GM12878 (cell line): ENCODE data around the gene HRG. TPM values are rescaled to one million over a fixed set of nuclear protein-coding genes. Genes with fewer than 3 reads are reported as not detected.

Experiments used
- ATAC-seq: fragments of 200-7000 bp; cut with Tn5 transposase; 3 replicates; pipeline ENCODE4 v1.9.1; 2020; ENCODE audit warnings: mild to moderate bottlenecking, moderate library complexity
- BruUV-seq: library from RNA; stranded (reverse); fragments of 400-500 nt; replicated peaks from 2 replicates; lab custom pipeline; 2021; lab: Mats Ljungman, UMichigan
- CTCF ChIA-PET: fragments of 300-600 bp; sonication (Branson Sonifier 250); formaldehyde crosslinking; extraction: SDS; loops from one replicate; lab custom pipeline; 2021; ENCODE audit warnings: inconsistent platforms; lab: Yijun Ruan, JAX
- POLR2A ChIA-PET: fragments of 350-600 bp; formaldehyde crosslinking; extraction: SDS; loops from one replicate; lab custom pipeline; 2021; ENCODE audit warnings: inconsistent platforms; lab: Charles Lee
- RAD21 ChIA-PET: fragments of 300-600 bp; sonication (Branson Sonifier 250); formaldehyde crosslinking; loops from one replicate; lab custom pipeline; 2023; ENCODE audit warnings: antibody characterized with exemption; ENCODE audit not compliant: unreplicated experiment; lab: Charles Lee
- SMC1A ChIA-PET: fragments of 300-600 bp; sonication (Branson Sonifier 250); formaldehyde crosslinking; loops from one replicate; lab custom pipeline; 2023; ENCODE audit not compliant: unreplicated experiment, uncharacterized antibody; lab: Charles Lee
- DNase-seq: peaks from one replicate; pipeline ENCODE4 v3.0.0-alpha.2; 2011; ENCODE audit warnings: low read depth, low spot score
- FAIRE-seq: peaks from 3 replicates; lab custom pipeline; 2011; peaks lifted over from hg19 to GRCh38; lab: Jason Lieb, UNC
- H2AFZ ChIP-seq: 2 replicates; pipeline ENCODE4 v1.6.0; 2011; ENCODE audit warnings: low read depth, low read length, control low read depth; ENCODE audit not compliant: control insufficient read depth
- H3K27ac ChIP-seq: 2 replicates; pipeline ENCODE4 v1.5.1; 2011; ENCODE audit warnings: control low read depth; ENCODE audit not compliant: control insufficient read depth, insufficient read depth
- H3K27me3 ChIP-seq, 2 experiments: replicated peaks in 1 of 2; 2 replicates each; pipeline versions ENCODE4 v1.6.0 to v1.6.1; 2011; ENCODE audit warnings: low read length in 1 of 2; ENCODE audit not compliant: control insufficient read depth in 2 of 2, insufficient read depth in 2 of 2
- H3K36me3 ChIP-seq, 2 experiments: 2 replicates each; pipeline ENCODE4 v1.5.1; 2011; ENCODE audit warnings: low read length in 1 of 2; ENCODE audit not compliant: control insufficient read depth in 2 of 2, insufficient read depth in 2 of 2
- H3K4me1 ChIP-seq: 2 replicates; pipeline ENCODE4 v1.6.1; 2011; ENCODE audit warnings: mild to moderate bottlenecking, low read length, moderate library complexity, mixed read lengths; ENCODE audit not compliant: control insufficient read depth, insufficient read depth
- H3K4me2 ChIP-seq: 2 replicates; pipeline ENCODE4 v1.6.0; 2011; ENCODE audit warnings: control low read depth; ENCODE audit not compliant: control insufficient read depth, insufficient read depth
- H3K4me3 ChIP-seq: fragments of 200-600 bp; sonication (generic); 2 replicates; pipeline ENCODE4 v1.5.1; 2016
- H3K79me2 ChIP-seq: 2 replicates; pipeline ENCODE4 v1.6.0; 2011; ENCODE audit warnings: low read length; ENCODE audit not compliant: control insufficient read depth, insufficient read depth
- H3K9ac ChIP-seq: 2 replicates; pipeline ENCODE4 v1.8.0; 2011; ENCODE audit warnings: low read length, control low read depth, mixed read lengths; ENCODE audit not compliant: control insufficient read depth, insufficient read depth
- H3K9me3 ChIP-seq: replicated peaks from 3 replicates; pipeline ENCODE4 v1.5.1; 2011; ENCODE audit warnings: mild to moderate bottlenecking, low read length; ENCODE audit not compliant: control insufficient read depth, insufficient read depth
- H4K20me1 ChIP-seq: 2 replicates; pipeline ENCODE4 v1.6.0; 2011; ENCODE audit not compliant: control insufficient read depth, insufficient read depth
- ATF3 ChIP-seq: IDR thresholded peaks from 2 replicates; pipeline ENCODE4 v1.6.1; 2011; ENCODE audit warnings: low read depth, mild to moderate bottlenecking, low read length, moderate library complexity, borderline replicate concordance; ENCODE audit errors: extremely low read depth
- E2F4 ChIP-seq: IDR thresholded peaks from 2 replicates; pipeline ENCODE4 v1.6.1; 2012; ENCODE audit warnings: low read depth, low read length, improper control_type of control experiment
- GABPA ChIP-seq: IDR thresholded peaks from 2 replicates; pipeline ENCODE4 v1.6.1; 2014; ENCODE audit warnings: antibody characterized with exemption, low read depth, mild to moderate bottlenecking, inconsistent platforms
- KDM1A ChIP-seq: fragments of 200-600 bp; sonication (generic); IDR thresholded peaks from 2 replicates; pipeline ENCODE4 v1.6.1; 2016; ENCODE audit warnings: borderline replicate concordance
- STAT3 ChIP-seq: IDR thresholded peaks from 2 replicates; pipeline ENCODE4 v1.6.1; 2011; ENCODE audit warnings: low read depth, low read length, improper control_type of control experiment
- WGBS: methylation state at CpG from one replicate; pipeline ENCODE4 v1.1.6; 2016; ENCODE audit warnings: low lambda C conversion rate; ENCODE audit not compliant: insufficient replicate concordance, insufficient coverage; ENCODE audit errors: missing lambda C conversion rate; 5-methylcytosine and 5-hydroxymethylcytosine counted together
- in situ Hi-C: fragments of 300-500 bp; cut with MboI; formaldehyde crosslinking; loops from 9 replicates; pipeline ENCODE4 v1.14.3; 2018; ENCODE audit warnings: mixed read lengths
- intact Hi-C: fragments of 100-400 bp; cut with micrococcal nuclease; formaldehyde crosslinking; loops from one replicate; pipeline ENCODE4 v1.14.2; 2022; ENCODE audit not compliant: unreplicated experiment
- polyA plus RNA-seq, 11 experiments: library from polyadenylated mRNA; depleted of rRNA in 4 of 11; unstranded in 6 of 11; stranded (reverse) in 5 of 11; fragments of >200 nt; fragmentation: Nextera tagmentation in 4 of 11; fragmentation: Illumina TruSeq in 1 of 11; extraction: Ambion mirVana in 4 of 11; extraction: Trizol in 1 of 11; gene quantifications; 1 replicate in 1 of 11; 2 replicates in 10 of 11; pipeline versions ENCODE4 v1.2.1 to v1.2.3, GENCODE V29; 2011 to 2016; ENCODE audit warnings: inconsistent platforms in 2 of 11, missing spikeins in 2 of 11, low read depth in 1 of 11
- total RNA-seq, 4 experiments: library from RNA; depleted of rRNA in 3 of 4; stranded (reverse); fragments of >200 nt in 3 of 4; fragmentation: Illumina TruSeq in 1 of 4; extraction: Trizol in 1 of 4; gene quantifications; 2 replicates each; pipeline versions ENCODE4 v1.2.1 to v1.2.3, GENCODE V29; 2013 to 2021
- TF ChIP-seq, protein P1 (sequence below): IDR thresholded peaks from 2 replicates; pipeline ENCODE4 v1.6.1; 2012; ENCODE audit warnings: mild to moderate bottlenecking, low read depth, low read length

The HRG gene
- total and polyA plus RNA-seq, 10 of the 15 experiments (the other 5 are each of a cell fraction or from before 2014, with no cell fraction given) = 0.21 TPM; not detected in 9

- H3K27me3 ChIP-seq = no peaks in the 10 kb centered on the region
- no peak overlapping the region for H3K27ac ChIP-seq
- WGBS = 34% methylated on average over 6 of the region's 6 CpGs
- H3K36me3 ChIP-seq = no peaks in the 10 kb centered on the region
- no peak overlapping the region for H3K4me2 ChIP-seq
- ATAC-seq (no peak), DNase-seq (no peak), FAIRE-seq (no peak)
- POLR2A ChIA-PET = interaction anchor here (0.6 kb wide), 1 partner anchor 79 kb away, joined by 3 read pairs; no protein-coding TSS in a partner anchor
- no peaks in the 10 kb centered on the region for H3K79me2 ChIP-seq
- H3K4me3 ChIP-seq = no peak overlapping the region
- no peak overlapping the region for H2AFZ ChIP-seq
- H3K9ac ChIP-seq = no peak overlapping the region
- H4K20me1 ChIP-seq = no peaks in the 10 kb centered on the region
- CTCF ChIA-PET = no interaction called here
- TF ChIP-seq, protein P1, sequence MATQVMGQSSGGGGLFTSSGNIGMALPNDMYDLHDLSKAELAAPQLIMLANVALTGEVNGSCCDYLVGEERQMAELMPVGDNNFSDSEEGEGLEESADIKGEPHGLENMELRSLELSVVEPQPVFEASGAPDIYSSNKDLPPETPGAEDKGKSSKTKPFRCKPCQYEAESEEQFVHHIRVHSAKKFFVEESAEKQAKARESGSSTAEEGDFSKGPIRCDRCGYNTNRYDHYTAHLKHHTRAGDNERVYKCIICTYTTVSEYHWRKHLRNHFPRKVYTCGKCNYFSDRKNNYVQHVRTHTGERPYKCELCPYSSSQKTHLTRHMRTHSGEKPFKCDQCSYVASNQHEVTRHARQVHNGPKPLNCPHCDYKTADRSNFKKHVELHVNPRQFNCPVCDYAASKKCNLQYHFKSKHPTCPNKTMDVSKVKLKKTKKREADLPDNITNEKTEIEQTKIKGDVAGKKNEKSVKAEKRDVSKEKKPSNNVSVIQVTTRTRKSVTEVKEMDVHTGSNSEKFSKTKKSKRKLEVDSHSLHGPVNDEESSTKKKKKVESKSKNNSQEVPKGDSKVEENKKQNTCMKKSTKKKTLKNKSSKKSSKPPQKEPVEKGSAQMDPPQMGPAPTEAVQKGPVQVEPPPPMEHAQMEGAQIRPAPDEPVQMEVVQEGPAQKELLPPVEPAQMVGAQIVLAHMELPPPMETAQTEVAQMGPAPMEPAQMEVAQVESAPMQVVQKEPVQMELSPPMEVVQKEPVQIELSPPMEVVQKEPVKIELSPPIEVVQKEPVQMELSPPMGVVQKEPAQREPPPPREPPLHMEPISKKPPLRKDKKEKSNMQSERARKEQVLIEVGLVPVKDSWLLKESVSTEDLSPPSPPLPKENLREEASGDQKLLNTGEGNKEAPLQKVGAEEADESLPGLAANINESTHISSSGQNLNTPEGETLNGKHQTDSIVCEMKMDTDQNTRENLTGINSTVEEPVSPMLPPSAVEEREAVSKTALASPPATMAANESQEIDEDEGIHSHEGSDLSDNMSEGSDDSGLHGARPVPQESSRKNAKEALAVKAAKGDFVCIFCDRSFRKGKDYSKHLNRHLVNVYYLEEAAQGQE = no peak
- TF ChIP-seq E2F4 (no peak), GABPA (no peak), KDM1A (no peak), ATF3 (no peak), STAT3 (no peak)
- no peaks in the 10 kb centered on the region for H3K9me3 ChIP-seq
- no TSS peak for BruUV-seq
- RAD21 ChIA-PET = no interaction called here
- in situ Hi-C loops = no loop called here
- no peaks in the 10 kb centered on the region for H3K4me1 ChIP-seq
- SMC1A ChIA-PET = no interaction called here
- intact Hi-C loops = no loop called here
These were observed 28.6 kb downstream of the HRG start for GRCh38 chr3:186694288-186695032.
